GM23338 (cell line): ENCODE data around the gene NPAS4. TPM values are rescaled to one million over a fixed set of nuclear protein-coding genes. Genes with fewer than 3 reads are reported as not detected.

Experiments
- ATAC-seq: fragments of 200-7000 bp; cut with Tn5 transposase; 3 replicates; pipeline ENCODE4 v1.9.1; 2020
- DNase-seq: peaks from one replicate; pipeline ENCODE4 v3.0.0-alpha.2; 2015; ENCODE audit warnings: low spot score
- H2AFZ ChIP-seq: fragments of 200-600 bp; sonication (generic); 2 replicates; pipeline ENCODE4 v1.8.0; 2016; ENCODE audit warnings: antibody characterized with exemption, mild to moderate bottlenecking, moderate library complexity
- H3F3A ChIP-seq: fragments of 200-600 bp; sonication (generic); replicated peaks from 2 replicates; pipeline ENCODE4 v1.8.0; 2017; ENCODE audit warnings: antibody characterized with exemption, mixed run types, low read depth
- H3K27ac ChIP-seq: fragments of 200-600 bp; sonication (generic); 2 replicates; pipeline ENCODE4 v1.6.1; 2016; ENCODE audit warnings: low read depth
- H3K27me3 ChIP-seq: fragments of 200-600 bp; sonication (generic); 2 replicates; pipeline ENCODE4 v1.8.0; 2016; ENCODE audit warnings: mild to moderate bottlenecking, mixed run types, moderate library complexity; ENCODE audit not compliant: insufficient read depth
- H3K36me3 ChIP-seq: fragments of 200-600 bp; sonication (generic); 2 replicates; pipeline ENCODE4 v1.8.0; 2016; ENCODE audit warnings: mild to moderate bottlenecking; ENCODE audit not compliant: insufficient read depth
- H3K4me1 ChIP-seq: fragments of 200-600 bp; sonication (generic); 2 replicates; pipeline ENCODE4 v1.8.0; 2016; ENCODE audit warnings: mild to moderate bottlenecking, moderate library complexity; ENCODE audit not compliant: insufficient read depth
- H3K4me2 ChIP-seq: fragments of 200-600 bp; sonication (generic); 2 replicates; pipeline ENCODE4 v1.7.1; 2017; ENCODE audit warnings: mixed run types
- H3K4me3 ChIP-seq: fragments of 200-600 bp; sonication (generic); 2 replicates; pipeline ENCODE4 v1.6.1; 2016; ENCODE audit warnings: mixed run types
- H3K79me2 ChIP-seq: fragments of 200-600 bp; sonication (generic); replicated peaks from 2 replicates; pipeline ENCODE4 v1.8.0; 2017; ENCODE audit warnings: mild to moderate bottlenecking; ENCODE audit not compliant: insufficient read depth
- H3K9me2 ChIP-seq: fragments of 200-600 bp; sonication (generic); 2 replicates; pipeline ENCODE4 v1.8.0; 2017; ENCODE audit not compliant: insufficient read depth
- H4K20me1 ChIP-seq: fragments of 200-600 bp; sonication (generic); replicated peaks from 2 replicates; pipeline ENCODE4 v1.8.0; 2017; ENCODE audit warnings: mild to moderate bottlenecking; ENCODE audit not compliant: insufficient read depth
- H3K27ac Mint-ChIP-seq: 2 replicates; pipeline ENCODE4 v1.8.0; 2020; ENCODE audit warnings: inconsistent platforms, mild to moderate bottlenecking, moderate library complexity, mixed read lengths
- H3K27me3 Mint-ChIP-seq: 3 replicates; pipeline ENCODE4 v1.8.0; 2022; ENCODE audit warnings: low read depth, mild to moderate bottlenecking, moderate library complexity, mixed read lengths, inconsistent platforms; ENCODE audit not compliant: insufficient read depth, poor library complexity
- H3K36me3 Mint-ChIP-seq: 3 replicates; pipeline ENCODE4 v1.8.0; 2021; ENCODE audit warnings: low read depth, mild to moderate bottlenecking, inconsistent platforms, moderate library complexity, mixed read lengths
- H3K4me1 Mint-ChIP-seq: 3 replicates; pipeline ENCODE4 v1.8.0; 2020; ENCODE audit warnings: mild to moderate bottlenecking, inconsistent platforms, mixed read lengths
- H3K4me3 Mint-ChIP-seq: 3 replicates; pipeline ENCODE4 v1.8.0; 2021; ENCODE audit warnings: moderate library complexity, mild to moderate bottlenecking, inconsistent platforms, mixed read lengths
- H3K9me3 Mint-ChIP-seq: 3 replicates; pipeline ENCODE4 v1.8.0; 2020; ENCODE audit warnings: moderate library complexity, mild to moderate bottlenecking, inconsistent platforms, mixed read lengths
- CREB1 ChIP-seq: fragments of 250-450 bp; sonication (Bioruptor Pico); IDR thresholded peaks from 2 replicates; pipeline ENCODE4 v1.5.0; 2020; ENCODE audit warnings: low read depth, mild to moderate bottlenecking, moderate library complexity
- CTCF ChIP-seq, 2 experiments: fragments of 200-600 bp in 1 of 2; sonication (generic) in 1 of 2; conservative IDR thresholded peaks; 2 replicates each; pipeline versions ENCODE4 v1.5.1 to v1.6.1; 2016 to 2017; ENCODE audit warnings: antibody characterized with exemption in 2 of 2, low read depth in 2 of 2, mild to moderate bottlenecking in 2 of 2, moderate library complexity in 1 of 2
- EZH2 ChIP-seq: fragments of 200-600 bp; sonication (generic); IDR thresholded peaks from one replicate; pipeline ENCODE4 v1.8.0; 2017; ENCODE audit warnings: antibody characterized with exemption, mild to moderate bottlenecking, low read depth; ENCODE audit not compliant: unreplicated experiment
- EZH2phosphoT487 ChIP-seq: fragments of 200-600 bp; sonication (generic); IDR thresholded peaks from one replicate; pipeline ENCODE4 v1.8.1; 2018; ENCODE audit warnings: antibody characterized with exemption; ENCODE audit not compliant: unreplicated experiment
- JUNB ChIP-seq: IDR thresholded peaks from one replicate; pipeline ENCODE4 v1.6.1; 2016; ENCODE audit warnings: antibody characterized with exemption; ENCODE audit not compliant: unreplicated experiment
- NANOG ChIP-seq: IDR thresholded peaks from 2 replicates; pipeline ENCODE4 v1.6.1; 2016; ENCODE audit warnings: antibody characterized with exemption, borderline replicate concordance
- POLR2AphosphoS5 ChIP-seq: IDR thresholded peaks from 2 replicates; pipeline ENCODE4 v1.6.1; 2016; ENCODE audit warnings: antibody characterized with exemption, low read depth
- STAT1 ChIP-seq: IDR thresholded peaks from one replicate; pipeline ENCODE4 v1.6.1; 2016; ENCODE audit warnings: antibody characterized with exemption; ENCODE audit not compliant: unreplicated experiment
- ZNF114 ChIP-seq: fragments of 250-450 bp; sonication (Bioruptor Pico); IDR thresholded peaks from 2 replicates; pipeline ENCODE4 v1.5.0; 2020; ENCODE audit warnings: mild to moderate bottlenecking, moderate library complexity
- ZNF331 ChIP-seq: fragments of 250-450 bp; sonication (Bioruptor Pico); IDR thresholded peaks from 2 replicates; pipeline ENCODE4 v1.5.0; 2020; ENCODE audit warnings: low read depth, mild to moderate bottlenecking, moderate library complexity
- ZNF462 ChIP-seq: fragments of 250-450 bp; sonication (Bioruptor Pico); IDR thresholded peaks from 2 replicates; pipeline ENCODE4 v1.5.0; 2020; ENCODE audit warnings: mild to moderate bottlenecking, moderate library complexity
- polyA plus RNA-seq: library from polyadenylated mRNA; unstranded; fragments of >200 nt; fragmentation: Nextera tagmentation; extraction: Ambion mirVana; gene quantifications from 2 replicates; pipeline ENCODE4 v1.2.1, GENCODE V29; 2016
- total RNA-seq: library from RNA; depleted of rRNA; stranded (reverse); fragments of >200 nt; shearing (Covaris generic); gene quantifications from 2 replicates; pipeline ENCODE4 v1.2.3, GENCODE V29; 2014
- TF ChIP-seq, protein P1 (sequence below): IDR thresholded peaks from one replicate; pipeline ENCODE4 v1.6.1; 2018; ENCODE audit warnings: antibody characterized with exemption; ENCODE audit not compliant: unreplicated experiment
- TF ChIP-seq, protein P2 (sequence below): IDR thresholded peaks from 2 replicates; pipeline ENCODE4 v1.6.1; 2016; ENCODE audit warnings: antibody characterized with exemption

Gene NPAS4
- total and polyA plus RNA-seq, 2 experiments from 2014 or later: 0.71 to 0.97 TPM

DNA sequence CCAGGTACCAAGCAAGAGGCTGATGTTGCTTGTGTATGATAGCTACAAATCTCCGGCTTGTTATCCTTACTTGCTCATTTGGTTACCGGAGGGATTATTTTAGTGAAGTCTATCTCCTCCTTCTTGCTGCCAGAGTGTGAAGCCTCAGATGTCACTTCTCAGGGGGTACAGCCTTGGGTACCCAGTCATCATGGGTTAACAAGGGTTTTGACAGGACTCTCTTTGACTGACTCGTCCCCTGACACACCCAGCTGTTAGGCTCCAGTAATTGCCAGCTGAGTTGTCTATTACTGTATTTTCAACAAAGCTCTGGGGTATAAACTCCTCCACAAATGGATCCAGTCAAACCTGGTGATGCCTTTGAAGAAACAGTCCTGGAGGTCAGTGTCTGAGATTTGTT is 34.0 kb downstream of the NPAS4 start:
- Mint-ChIP-seq H3K27ac (no peak overlapping the region), H3K4me3 (no peak overlapping the region), H3K4me1 (peaks cover 7% of the 10 kb centered on the region), H3K36me3 (no peaks in the 10 kb centered on the region; the same call in 2 of the 3 replicates), H3K9me3 (peaks cover 3% of the 10 kb centered on the region; the same call in 1 of the 3 replicates), H3K27me3 (peaks cover 12% of the 10 kb centered on the region)
- H3F3A ChIP-seq: no peaks in the 10 kb centered on the region
- ATAC-seq (no peak), DNase-seq (no peak)
- no peaks in the 10 kb centered on the region for H3K27me3 ChIP-seq
- no peak overlapping the region for H3K4me3 ChIP-seq
- H3K9me2 ChIP-seq: no peaks in the 10 kb centered on the region
- H3K4me2 ChIP-seq: no peak overlapping the region
- no peaks in the 10 kb centered on the region for H3K4me1 ChIP-seq
- TF ChIP-seq, protein P1, sequence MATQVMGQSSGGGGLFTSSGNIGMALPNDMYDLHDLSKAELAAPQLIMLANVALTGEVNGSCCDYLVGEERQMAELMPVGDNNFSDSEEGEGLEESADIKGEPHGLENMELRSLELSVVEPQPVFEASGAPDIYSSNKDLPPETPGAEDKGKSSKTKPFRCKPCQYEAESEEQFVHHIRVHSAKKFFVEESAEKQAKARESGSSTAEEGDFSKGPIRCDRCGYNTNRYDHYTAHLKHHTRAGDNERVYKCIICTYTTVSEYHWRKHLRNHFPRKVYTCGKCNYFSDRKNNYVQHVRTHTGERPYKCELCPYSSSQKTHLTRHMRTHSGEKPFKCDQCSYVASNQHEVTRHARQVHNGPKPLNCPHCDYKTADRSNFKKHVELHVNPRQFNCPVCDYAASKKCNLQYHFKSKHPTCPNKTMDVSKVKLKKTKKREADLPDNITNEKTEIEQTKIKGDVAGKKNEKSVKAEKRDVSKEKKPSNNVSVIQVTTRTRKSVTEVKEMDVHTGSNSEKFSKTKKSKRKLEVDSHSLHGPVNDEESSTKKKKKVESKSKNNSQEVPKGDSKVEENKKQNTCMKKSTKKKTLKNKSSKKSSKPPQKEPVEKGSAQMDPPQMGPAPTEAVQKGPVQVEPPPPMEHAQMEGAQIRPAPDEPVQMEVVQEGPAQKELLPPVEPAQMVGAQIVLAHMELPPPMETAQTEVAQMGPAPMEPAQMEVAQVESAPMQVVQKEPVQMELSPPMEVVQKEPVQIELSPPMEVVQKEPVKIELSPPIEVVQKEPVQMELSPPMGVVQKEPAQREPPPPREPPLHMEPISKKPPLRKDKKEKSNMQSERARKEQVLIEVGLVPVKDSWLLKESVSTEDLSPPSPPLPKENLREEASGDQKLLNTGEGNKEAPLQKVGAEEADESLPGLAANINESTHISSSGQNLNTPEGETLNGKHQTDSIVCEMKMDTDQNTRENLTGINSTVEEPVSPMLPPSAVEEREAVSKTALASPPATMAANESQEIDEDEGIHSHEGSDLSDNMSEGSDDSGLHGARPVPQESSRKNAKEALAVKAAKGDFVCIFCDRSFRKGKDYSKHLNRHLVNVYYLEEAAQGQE: no peak
- TF ChIP-seq EZH2phosphoT487: no peak
- no peak for TF ChIP-seq EZH2
- no peak for TF ChIP-seq NANOG
- no peak for TF ChIP-seq STAT1
- no peak for TF ChIP-seq CTCF (conservative IDR thresholded peaks at IDR 0.05; ENCODE audit: low read depth in 2 of 2)
- TF ChIP-seq ZNF462 (CRISPR knock-in tag): no peak
- TF ChIP-seq, protein P2, sequence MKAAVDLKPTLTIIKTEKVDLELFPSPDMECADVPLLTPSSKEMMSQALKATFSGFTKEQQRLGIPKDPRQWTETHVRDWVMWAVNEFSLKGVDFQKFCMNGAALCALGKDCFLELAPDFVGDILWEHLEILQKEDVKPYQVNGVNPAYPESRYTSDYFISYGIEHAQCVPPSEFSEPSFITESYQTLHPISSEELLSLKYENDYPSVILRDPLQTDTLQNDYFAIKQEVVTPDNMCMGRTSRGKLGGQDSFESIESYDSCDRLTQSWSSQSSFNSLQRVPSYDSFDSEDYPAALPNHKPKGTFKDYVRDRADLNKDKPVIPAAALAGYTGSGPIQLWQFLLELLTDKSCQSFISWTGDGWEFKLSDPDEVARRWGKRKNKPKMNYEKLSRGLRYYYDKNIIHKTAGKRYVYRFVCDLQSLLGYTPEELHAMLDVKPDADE: no peak
- no peak for TF ChIP-seq ZNF114 (CRISPR knock-in tag)
- TF ChIP-seq JUNB: no peak
- no peak for TF ChIP-seq POLR2AphosphoS5
- TF ChIP-seq ZNF331 (CRISPR knock-in tag): no peak
- TF ChIP-seq CREB1 (CRISPR knock-in tag): no peak
- no peak overlapping the region for H3K27ac ChIP-seq
- no peaks in the 10 kb centered on the region for H3K36me3 ChIP-seq
- no peaks in the 10 kb centered on the region for H3K79me2 ChIP-seq
- no peaks in the 10 kb centered on the region for H4K20me1 ChIP-seq
- H2AFZ ChIP-seq: no peak overlapping the region
